Activated CD4-positive, alpha-beta memory T cell treated with anti-CD3 and anti-CD28 coated beads for 36 hours (primary cell): ENCODE measurements around the gene BPI. TPM values are rescaled to one million over a fixed set of nuclear protein-coding genes. Genes with fewer than 3 reads are reported as not detected.

Source experiments
- CTCF ChIA-PET: fragments of 350-600 bp; sonication (Branson Sonifier 250); formaldehyde crosslinking; loops from one replicate; lab custom pipeline; 2021; ENCODE audit warnings: antibody characterized with exemption, inconsistent platforms; lab: Charles Lee
- POLR2A ChIA-PET: fragments of 350-600 bp; sonication (Branson Sonifier 250); formaldehyde crosslinking; loops from one replicate; lab custom pipeline; 2021; ENCODE audit warnings: antibody characterized with exemption; lab: Charles Lee
- DNase-seq: peaks from one replicate; pipeline ENCODE4 v3.0.0-alpha.2; 2020
- H3K27ac Mint-ChIP-seq: one replicate; pipeline ENCODE4 v1.8.0; 2021; ENCODE audit warnings: mixed read lengths
- H3K27me3 Mint-ChIP-seq: one replicate; pipeline ENCODE4 v1.8.0; 2021; ENCODE audit warnings: mixed read lengths
- H3K36me3 Mint-ChIP-seq: one replicate; pipeline ENCODE4 v1.8.0; 2021; ENCODE audit warnings: mixed read lengths
- H3K4me1 Mint-ChIP-seq: one replicate; pipeline ENCODE4 v1.8.0; 2021; ENCODE audit warnings: low read depth, mixed read lengths
- H3K4me3 Mint-ChIP-seq: one replicate; pipeline ENCODE4 v1.8.0; 2021; ENCODE audit warnings: mild to moderate bottlenecking, mixed read lengths
- H3K9me3 Mint-ChIP-seq: one replicate; pipeline ENCODE4 v1.8.0; 2021; ENCODE audit warnings: mixed read lengths
- intact Hi-C: fragments of 100-400 bp; cut with micrococcal nuclease; formaldehyde crosslinking; loops from one replicate; pipeline ENCODE4 v1.15.1; 2023
- total RNA-seq, 2 experiments: library from RNA; stranded (reverse); gene quantifications; one replicate each; pipeline ENCODE4 v1.2.3, GENCODE V29; 2021

Gene BPI
- total RNA-seq, 2 experiments from 2014 or later = not detected

GRCh38 chr20:38342713-38343310 lies 38.9 kb downstream of the BPI start:
- Mint-ChIP-seq H3K36me3 (peaks cover 2% of the 10 kb centered on the region), H3K27ac (no peak overlapping the region), H3K9me3 (peaks cover 4% of the 10 kb centered on the region), H3K4me3 (no peak overlapping the region), H3K27me3 (peaks cover 7% of the 10 kb centered on the region), H3K4me1 (no peaks in the 10 kb centered on the region)
- ChIA-PET CTCF (no interaction called here), POLR2A (no interaction called here)
- DNase-seq = no peak
- intact Hi-C loops = no loop called here

- CTCF ChIA-PET = no interaction called here
- POLR2A ChIA-PET = no interaction called here
- Mint-ChIP-seq H3K36me3 (no peaks in the 10 kb centered on the region), H3K27me3 (peaks cover 3% of the 10 kb centered on the region), H3K27ac (no peak overlapping the region), H3K9me3 (no peaks in the 10 kb centered on the region), H3K4me3 (no peak overlapping the region), H3K4me1 (no peaks in the 10 kb centered on the region)
- intact Hi-C loops = no loop called here
- no peak for DNase-seq
Measured at GRCh38 chr20:38343311-38344106, 39.6 kb downstream of the BPI start.

- H3K36me3 Mint-ChIP-seq = no peaks in the 10 kb centered on the region
- CTCF ChIA-PET = no interaction called here
- peaks cover 3% of the 10 kb centered on the region for H3K27me3 Mint-ChIP-seq
- intact Hi-C loops = no loop called here
- no peak for DNase-seq
- no peaks in the 10 kb centered on the region for H3K9me3 Mint-ChIP-seq
- POLR2A ChIA-PET = no interaction called here
- no peaks in the 10 kb centered on the region for H3K4me1 Mint-ChIP-seq
- H3K27ac Mint-ChIP-seq = no peak overlapping the region
- no peak overlapping the region for H3K4me3 Mint-ChIP-seq
Measured at GRCh38 chr20:38344107-38344701, 40.2 kb downstream of the BPI start.

- ChIA-PET CTCF (no interaction called here), POLR2A (no interaction called here)
Measured at GRCh38 chr20:38345643-38346042, 41.7 kb downstream of the BPI start.

GRCh38 chr20:38346247-38346651 lies 42.3 kb downstream of the BPI start, which contains the start of gene LBP:
LBP (plus strand) TSS chr20:38346482; CDS start chr20:38346517, 35 bp downstream.
- H3K27ac Mint-ChIP-seq = no peak within 1 kb of the TSS
- DNase-seq = no peak
- H3K27me3 Mint-ChIP-seq = peaks cover 1% of the 10 kb centered on the region
- H3K36me3 Mint-ChIP-seq = no peaks in the 10 kb centered on the region
- no peaks in the 10 kb centered on the region for H3K9me3 Mint-ChIP-seq
- CTCF ChIA-PET = no interaction called here
- H3K4me3 Mint-ChIP-seq = no peak within 1 kb of the TSS
- H3K4me1 Mint-ChIP-seq = no peaks in the 10 kb centered on the region
- POLR2A ChIA-PET = no interaction called here
- intact Hi-C loops = no loop called here

More at GRCh38 chr20:38345643-38346042, 41.7 kb downstream of the BPI start:
- intact Hi-C loops = no loop called here
- Mint-ChIP-seq H3K36me3 (no peaks in the 10 kb centered on the region), H3K4me1 (no peaks in the 10 kb centered on the region), H3K4me3 (no peak overlapping the region), H3K9me3 (no peaks in the 10 kb centered on the region), H3K27ac (no peak overlapping the region), H3K27me3 (peaks cover 1% of the 10 kb centered on the region)
- no peak for DNase-seq

- ChIA-PET POLR2A (no interaction called here), CTCF (no interaction called here)
- no peaks in the 10 kb centered on the region for H3K4me1 Mint-ChIP-seq
- intact Hi-C loops = no loop called here
- H3K27me3 Mint-ChIP-seq = peaks cover 1% of the 10 kb centered on the region
- H3K36me3 Mint-ChIP-seq = no peaks in the 10 kb centered on the region
- no peaks in the 10 kb centered on the region for H3K9me3 Mint-ChIP-seq
- H3K27ac Mint-ChIP-seq = no peak overlapping the region
- DNase-seq = no peak
- no peak overlapping the region for H3K4me3 Mint-ChIP-seq
Measured at GRCh38 chr20:38346741-38347140, 42.8 kb downstream of the BPI start.

GRCh38 chr20:38349856-38350255 lies 45.9 kb downstream of the BPI start:
- Mint-ChIP-seq H3K9me3 (no peaks in the 10 kb centered on the region), H3K27me3 (peaks cover 1% of the 10 kb centered on the region), H3K27ac (no peak overlapping the region), H3K36me3 (no peaks in the 10 kb centered on the region), H3K4me1 (no peaks in the 10 kb centered on the region), H3K4me3 (no peak overlapping the region)
- POLR2A ChIA-PET = no interaction called here
- DNase-seq = no peak
- CTCF ChIA-PET = no interaction called here
- intact Hi-C loops = no loop called here

- no peaks in the 10 kb centered on the region for H3K36me3 Mint-ChIP-seq
Measured at GRCh38 chr20:38350879-38351775, 47.2 kb downstream of the BPI start.

GRCh38 chr20:38353316-38353715 lies 49.4 kb downstream of the BPI start:
- Mint-ChIP-seq H3K27ac (no peak overlapping the region), H3K27me3 (no peaks in the 10 kb centered on the region)

More at GRCh38 chr20:38350879-38351775, 47.2 kb downstream of the BPI start:
- H3K4me1 Mint-ChIP-seq = no peaks in the 10 kb centered on the region
- POLR2A ChIA-PET = no interaction called here
- CTCF ChIA-PET = no interaction called here
- no peaks in the 10 kb centered on the region for H3K9me3 Mint-ChIP-seq
- DNase-seq = no peak
- intact Hi-C loops = no loop called here
- no peak overlapping the region for H3K4me3 Mint-ChIP-seq
- peaks cover 1% of the 10 kb centered on the region for H3K27me3 Mint-ChIP-seq
- H3K27ac Mint-ChIP-seq = no peak overlapping the region

GRCh38 chr20:38354227-38354626 lies 50.3 kb downstream of the BPI start:
- Mint-ChIP-seq H3K4me3 (no peak overlapping the region), H3K27ac (no peak overlapping the region), H3K27me3 (no peaks in the 10 kb centered on the region), H3K9me3 (no peaks in the 10 kb centered on the region), H3K36me3 (no peaks in the 10 kb centered on the region), H3K4me1 (no peaks in the 10 kb centered on the region)
- POLR2A ChIA-PET = no interaction called here
- no peak for DNase-seq
- intact Hi-C loops = no loop called here
- CTCF ChIA-PET = no interaction called here

More at GRCh38 chr20:38353316-38353715, 49.4 kb downstream of the BPI start:
- Mint-ChIP-seq H3K9me3 (no peaks in the 10 kb centered on the region), H3K4me3 (no peak overlapping the region), H3K4me1 (no peaks in the 10 kb centered on the region), H3K36me3 (no peaks in the 10 kb centered on the region)
- DNase-seq = no peak
- ChIA-PET POLR2A (no interaction called here), CTCF (interaction anchor here (0.7 kb wide), 1 partner anchor 15 kb away, joined by 3 read pairs; no protein-coding TSS in a partner anchor)
- intact Hi-C loops = no loop called here

GRCh38 chr20:38355161-38356012 lies 51.4 kb downstream of the BPI start:
- H3K4me1 Mint-ChIP-seq = no peaks in the 10 kb centered on the region
- ChIA-PET POLR2A (no interaction called here), CTCF (interaction anchor here (1.5 to 1.6 kb wide), 2 partner anchors 19 to 791 kb away, joined by 4 to 6 read pairs; no protein-coding TSS in a partner anchor)
- no peak overlapping the region for H3K27ac Mint-ChIP-seq
- H3K36me3 Mint-ChIP-seq = no peaks in the 10 kb centered on the region
- H3K27me3 Mint-ChIP-seq = no peaks in the 10 kb centered on the region
- DNase-seq = no peak
- intact Hi-C loops = no loop called here
- no peak overlapping the region for H3K4me3 Mint-ChIP-seq
- no peaks in the 10 kb centered on the region for H3K9me3 Mint-ChIP-seq
